Prostate gland (tissue), 2 donors: Measurements from ENCODE around the gene ALKBH7. TPM values are rescaled to one million over a fixed set of nuclear protein-coding genes. Genes with fewer than 3 reads are reported as not detected.

ENCODE experiments used
- DNase-seq: peaks from one replicate; pipeline ENCODE4 v3.0.0-alpha.2; 2019; ENCODE audit warnings: low spot score
- H3K27ac ChIP-seq, 2 donors: fragments of 200-600 bp; sonication (generic); 2 replicates each; pipeline ENCODE4 v1.5.1; 2017 to 2019
- H3K27me3 ChIP-seq: fragments of 200-600 bp; sonication (generic); replicated peaks from 2 replicates; pipeline ENCODE4 v1.5.1; 2019; ENCODE audit not compliant: insufficient read depth
- H3K36me3 ChIP-seq, 2 donors: fragments of 200-600 bp; sonication (generic); 1 replicate in 1 of 2; 2 replicates in 1 of 2; pipeline versions ENCODE4 v1.5.1 to v1.8.1; 2017 to 2019
- H3K4me1 ChIP-seq: fragments of 200-600 bp; sonication (generic); replicated peaks from 2 replicates; pipeline ENCODE4 v1.5.1; 2019
- H3K4me3 ChIP-seq, 2 donors: fragments of 200-600 bp; sonication (generic); 2 replicates each; pipeline ENCODE4 v1.5.1; 2017 to 2019
- H3K9me3 ChIP-seq: fragments of 200-600 bp; sonication (generic); 2 replicates; pipeline ENCODE4 v1.5.1; 2017
- CTCF ChIP-seq, 4 experiments: fragments of 200-600 bp in 2 of 4; fragments of 450-650 bp in 2 of 4; sonication (generic) in 2 of 4; IDR thresholded peaks; 1 replicate in 3 of 4; 2 replicates in 1 of 4; pipeline ENCODE4 v1.5.1; 2016 to 2019; ENCODE audit warnings: antibody characterized with exemption in 4 of 4, mild to moderate bottlenecking in 2 of 4, moderate library complexity in 2 of 4
- POLR2A ChIP-seq: fragments of 450-650 bp; IDR thresholded peaks from one replicate; pipeline ENCODE4 v1.6.1; 2016; ENCODE audit warnings: antibody characterized with exemption, mild to moderate bottlenecking
- POLR2AphosphoS5 ChIP-seq: sonication (generic); formaldehyde crosslinking; IDR thresholded peaks from one replicate; pipeline ENCODE4 v1.6.1; 2017; ENCODE audit warnings: antibody characterized with exemption
- WGBS: methylation state at CpG from one replicate; pipeline ENCODE4 v1.1.5; 2018; 5-methylcytosine and 5-hydroxymethylcytosine counted together
- intact Hi-C: fragments of 100-400 bp; cut with DNase I; formaldehyde crosslinking; loops from one replicate; pipeline ENCODE4 v1.14.2; 2022
- microRNA-seq: library from miRNA; unstranded; fragments of <30 nt; microRNA quantifications from one replicate; pipeline ENCODE4, GENCODE V29; 2016
- small RNA-seq, 2 donors: library from RNA; depleted of rRNA; stranded (forward); fragments of <200 nt; gene quantifications; one replicate each; pipeline ENCODE3, GENCODE V24; 2016
- total RNA-seq, 2 donors: library from RNA; depleted of rRNA; stranded (reverse); fragments of >200 nt; gene quantifications; one replicate each; pipeline ENCODE4 v1.1.0, GENCODE V29; 2016

The ALKBH7 gene
- total RNA-seq, 2 donors from 2014 or later: 101 to 111 TPM

DNA sequence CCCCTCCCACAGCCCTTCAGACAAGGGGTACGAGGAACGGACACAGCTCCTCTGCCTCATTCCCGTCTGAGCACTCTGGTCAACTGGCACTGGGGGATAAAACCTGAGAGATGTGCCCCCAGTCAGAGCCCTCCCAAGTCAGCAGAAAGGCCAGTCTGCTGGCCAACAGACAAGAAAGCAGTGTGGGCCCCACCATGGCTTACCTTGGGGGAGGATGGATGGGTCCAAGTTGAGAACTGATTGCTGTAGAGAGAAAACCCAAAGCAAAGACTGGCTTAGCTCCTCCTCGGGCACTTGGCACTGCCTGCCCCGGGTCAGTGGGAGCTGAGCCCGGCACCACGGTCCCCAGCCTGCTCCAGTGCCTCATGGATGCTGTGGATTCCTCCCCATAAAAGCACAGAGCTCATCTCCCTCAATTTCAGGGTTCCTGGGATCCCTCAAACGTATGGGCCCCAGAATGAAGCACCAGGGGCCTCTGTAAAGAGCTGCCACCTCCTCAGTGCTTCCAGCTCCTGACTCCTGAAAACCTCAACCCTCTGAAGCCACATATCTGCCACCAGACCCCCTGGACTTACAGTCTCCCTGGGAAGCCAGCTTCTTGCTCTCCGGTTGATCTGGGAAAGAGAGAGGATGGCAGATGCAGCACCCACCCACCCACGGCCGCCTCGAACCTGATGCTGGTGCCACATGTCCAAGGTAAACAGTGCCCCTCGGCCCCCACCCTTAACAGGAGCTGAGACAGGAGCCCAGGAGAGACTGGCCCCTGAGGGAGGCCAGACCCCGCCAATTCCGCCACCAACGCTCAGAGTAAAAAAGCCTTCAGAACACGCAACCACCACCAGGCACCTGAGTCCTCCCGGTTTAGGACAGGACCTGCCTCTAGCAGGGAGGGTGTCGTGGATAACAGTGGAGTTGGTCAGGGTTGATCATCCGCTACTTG, 48.8 kb downstream of the ALKBH7 start:
- no peak for DNase-seq
- WGBS: 66% methylated on average over 20 of the region's 20 CpGs
- H3K9me3 ChIP-seq: no peaks in the 10 kb centered on the region
- no peaks in the 10 kb centered on the region for H3K27me3 ChIP-seq
- peaks cover 5% of the 10 kb centered on the region for H3K4me1 ChIP-seq
- TF ChIP-seq POLR2A: no peak
- no peak for TF ChIP-seq POLR2AphosphoS5
- TF ChIP-seq CTCF (IDR thresholded peaks at IDR 0.05): no peak
- intact Hi-C loops: loop anchor here (5.0 kb wide), 1 partner anchor 149 kb away; no protein-coding TSS in a partner anchor
- no peak overlapping the region for H3K4me3 ChIP-seq
- H3K27ac ChIP-seq: no peak overlapping the region
- peaks cover under 1 to 40% of the 10 kb centered on the region in 2 donors for H3K36me3 ChIP-seq

GRCh38 chr19:6423499-6424194, 51.1 kb downstream of the ALKBH7 start:
- TF ChIP-seq POLR2A (no peak), CTCF (IDR thresholded peaks at IDR 0.05) (no peak), POLR2AphosphoS5 (no peak)
- DNase-seq: no peak
- Histone ChIP-seq H3K9me3 (no peaks in the 10 kb centered on the region), H3K4me1 (peaks cover 5% of the 10 kb centered on the region), H3K4me3 (peak overlapping the region; percentile 73 to 75), H3K27me3 (no peaks in the 10 kb centered on the region), H3K36me3 (peaks cover 0 to 17% of the 10 kb centered on the region in 2 donors), H3K27ac (peak overlapping the region; percentile 66 to 74)
- intact Hi-C loops: loop anchor here (2.0 to 5.0 kb wide), 2 partner anchors 31 to 151 kb away; partner anchors contain the start of gene GTF2F1
- under 1% methylated on average over 18 of the region's 20 CpGs for WGBS

DNA sequence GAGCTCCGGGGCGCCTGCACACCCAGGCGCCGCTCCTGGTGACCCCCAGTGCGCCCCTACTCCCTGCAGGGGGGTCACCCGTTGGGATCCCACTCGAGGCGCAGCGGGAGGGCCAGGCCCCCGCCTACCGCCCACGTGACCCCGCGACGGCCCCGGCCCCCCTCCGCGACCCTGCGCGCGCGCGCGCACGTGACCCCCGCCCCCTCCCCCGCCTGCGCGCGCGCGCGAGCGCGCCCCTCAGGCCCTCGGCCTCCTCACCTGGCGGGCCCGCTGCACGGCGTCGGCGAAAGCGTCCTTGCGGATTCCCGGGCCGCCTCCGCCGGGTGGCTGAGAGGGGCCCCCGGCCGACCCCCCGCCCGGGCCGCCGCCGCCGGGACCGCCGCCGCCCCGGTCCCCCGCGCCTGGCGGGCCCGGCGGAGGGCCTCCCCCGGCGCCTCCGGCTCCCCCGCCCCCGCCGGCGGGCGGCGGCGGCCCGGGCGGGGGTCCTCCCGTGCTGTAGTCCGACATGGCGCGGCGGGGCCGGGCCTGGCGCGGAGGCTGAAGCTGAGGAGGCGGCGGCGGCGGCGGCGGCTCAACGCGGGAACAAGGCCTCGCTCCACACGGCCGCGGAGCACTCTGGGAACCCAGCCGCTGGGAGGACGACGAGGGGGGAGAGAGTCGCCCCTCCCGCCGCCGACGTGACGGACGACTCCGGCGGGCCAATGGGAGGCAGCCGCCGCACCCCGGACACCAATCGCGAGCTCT, 51.8 kb downstream of the ALKBH7 start, which contains the start of gene KHSRP:
Gene KHSRP (minus strand): TSS at position 617 of the 744 bp plus-strand sequence. CDS start 110 bp downstream, at position 507.
- intact Hi-C loops: loop anchor here (2.0 to 5.0 kb wide), 2 partner anchors 32 to 152 kb away; partner anchors contain the start of gene GTF2F1
- WGBS: under 1% methylated on average over 38 of the region's 114 CpGs
- no peaks in the 10 kb centered on the region for H3K27me3 ChIP-seq
- no peak for DNase-seq
- H3K9me3 ChIP-seq: no peaks in the 10 kb centered on the region
- H3K27ac ChIP-seq: peak within 1 kb of the TSS; percentile 73 to 74
- TF ChIP-seq POLR2A: peak; percentile 92
- TF ChIP-seq POLR2AphosphoS5: no peak
- H3K36me3 ChIP-seq: peaks cover 0 to 11% of the 10 kb centered on the region in 2 donors
- H3K4me3 ChIP-seq: peak within 1 kb of the TSS; percentile 73 to 75
- peaks cover 5% of the 10 kb centered on the region for H3K4me1 ChIP-seq

Small RNAs within 50 kb of the gene (microRNA-seq; reads per million reads assigned to microRNA genes)
- 7.5 reads per million, percentile 48 among the genes with 10 or more reads in this experiment for gene MIR3940
- gene MIR6790: not detected
- gene MIR6885: 0.75 reads per million

Small RNAs within 50 kb of the gene (small RNA-seq; reads per million reads assigned to genes)
- gene MIR6790: 0 reads per million in 2 donors
- gene MIR6885: 0 reads per million in 2 donors

Other genes with a start within 250 kb of the ALKBH7 start
- gene ACSBG2, start 237.1 kb upstream of the ALKBH7 start, total RNA-seq: 10 to 100 TPM in 1 of 2 donors, not detected in 1; 18.7 TPM
- 10 to 100 TPM; 39.9 to 41.4 TPM for gene MLLT1, start 92.8 kb upstream of the ALKBH7 start, total RNA-seq
- 1 to 10 TPM in 1 of 2 donors, not detected in 1; 5.3 TPM for gene ACER1, start 39.2 kb upstream of the ALKBH7 start, total RNA-seq
- gene CLPP, start 11.3 kb upstream of the ALKBH7 start, total RNA-seq: 10 to 100 TPM; 85.1 to 88.5 TPM
- gene PSPN, start 3.1 kb downstream of the ALKBH7 start, total RNA-seq: 1 to 10 TPM; 1.1 to 2.2 TPM
- gene GTF2F1, start 20.4 kb downstream of the ALKBH7 start, total RNA-seq: 10 to 100 TPM; 70.7 to 82.7 TPM
- gene KHSRP, start 52.0 kb downstream of the ALKBH7 start, total RNA-seq: 100 to 1,000 TPM; 146 to 277 TPM
- gene SLC25A41, start 61.0 kb downstream of the ALKBH7 start, total RNA-seq: under 1 TPM; 0.18 to 0.57 TPM
- gene SLC25A23, start 87.0 kb downstream of the ALKBH7 start, total RNA-seq: 10 to 100 TPM; 66.2 to 91.3 TPM
- 10 to 100 TPM; 23.1 to 39.3 TPM for gene CRB3, start 91.5 kb downstream of the ALKBH7 start, total RNA-seq
- gene DENND1C, start 109.0 kb downstream of the ALKBH7 start, total RNA-seq: 1 to 10 TPM in 1 of 2 donors, under 1 TPM in 1; 0.91 to 1.4 TPM
- gene TUBB4A, start 129.5 kb downstream of the ALKBH7 start, total RNA-seq: 100 to 1,000 TPM in 1 of 2 donors, under 1 TPM in 1; 0.23 to 100 TPM
- gene TNFSF9, start 158.2 kb downstream of the ALKBH7 start, total RNA-seq: 1 to 10 TPM in 1 of 2 donors, not detected in 1; 4.5 TPM
- not detected for gene CD70, start 218.4 kb downstream of the ALKBH7 start, total RNA-seq